Kidney tubule cell (primary cell): ENCODE measurements around the gene USP11.

Experiments
- DNase-seq: peaks from one replicate; pipeline ENCODE4 v3.0.0-alpha.2; 2018; ENCODE audit warnings: low spot score

The USP11 gene

GRCh38 chrX:47224266-47224895, 8.4 kb upstream of the USP11 start:
- DNase-seq = no peak

DNA sequence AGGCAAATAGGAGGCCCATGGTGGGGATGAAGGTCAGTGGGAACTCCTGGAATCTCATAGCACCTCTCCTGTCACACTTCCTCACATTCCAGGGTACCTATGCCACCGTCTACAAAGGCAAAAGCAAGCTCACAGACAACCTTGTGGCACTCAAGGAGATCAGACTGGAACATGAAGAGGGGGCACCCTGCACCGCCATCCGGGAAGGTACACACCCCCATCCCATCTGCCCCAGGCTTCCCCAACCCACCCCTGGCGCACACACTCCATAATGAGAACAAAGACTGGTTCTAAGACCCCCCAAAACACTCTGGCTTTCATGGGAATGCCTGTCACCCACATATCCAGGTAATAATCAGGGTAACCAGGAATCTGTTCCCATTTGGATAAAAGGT, 7.9 kb upstream of the USP11 start:
- no peak for DNase-seq

DNA sequence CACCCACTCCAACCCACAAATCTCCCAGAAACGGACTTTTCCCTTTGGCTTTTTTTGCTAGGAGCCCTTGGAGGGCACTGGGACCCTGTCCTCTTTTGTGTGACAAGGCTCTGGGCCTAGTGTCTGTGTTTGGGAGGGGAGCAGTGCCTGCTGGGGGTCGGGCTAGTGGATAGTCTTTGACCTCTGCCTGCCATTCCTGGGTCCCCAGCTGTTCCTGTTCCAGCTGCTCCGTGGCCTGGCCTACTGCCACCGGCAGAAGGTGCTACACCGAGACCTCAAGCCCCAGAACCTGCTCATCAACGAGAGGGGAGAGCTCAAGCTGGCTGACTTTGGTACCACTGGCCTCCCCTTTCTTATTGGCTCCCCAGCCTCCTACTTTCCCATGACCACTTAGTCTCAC, 6.7 kb upstream of the USP11 start:
- no peak for DNase-seq

- DNase-seq = no peak
Observed at GRCh38 chrX:47226531-47227333, 6.1 kb upstream of the USP11 start.

- DNase-seq = no peak
Observed at GRCh38 chrX:47227334-47227583, 5.5 kb upstream of the USP11 start.

GRCh38 chrX:47228550-47229270, 4.1 kb upstream of the USP11 start:
- no peak for DNase-seq

DNA sequence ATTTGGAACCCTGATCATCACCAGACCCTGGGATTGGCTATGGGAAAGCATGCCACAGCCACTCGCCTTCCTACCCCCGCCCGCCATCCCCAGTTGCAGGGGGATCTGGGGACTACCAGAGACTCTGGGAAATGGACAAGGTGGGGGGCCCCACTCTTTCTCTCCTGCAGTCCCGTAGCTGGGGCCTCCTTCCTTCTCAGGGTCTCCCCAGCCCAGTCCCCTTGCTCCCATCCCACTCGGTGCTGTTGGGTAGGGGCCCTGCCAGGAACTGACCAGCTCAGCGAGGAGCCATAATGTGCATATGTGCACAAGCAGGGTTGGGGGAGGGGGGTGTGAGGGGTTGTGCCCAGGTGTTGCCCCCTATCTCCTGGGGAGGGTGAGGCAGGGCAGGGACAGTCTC, 3.4 kb upstream of the USP11 start:
- DNase-seq = no peak

- DNase-seq = no peak
Observed at GRCh38 chrX:47230136-47230868, 2.5 kb upstream of the USP11 start.

DNA sequence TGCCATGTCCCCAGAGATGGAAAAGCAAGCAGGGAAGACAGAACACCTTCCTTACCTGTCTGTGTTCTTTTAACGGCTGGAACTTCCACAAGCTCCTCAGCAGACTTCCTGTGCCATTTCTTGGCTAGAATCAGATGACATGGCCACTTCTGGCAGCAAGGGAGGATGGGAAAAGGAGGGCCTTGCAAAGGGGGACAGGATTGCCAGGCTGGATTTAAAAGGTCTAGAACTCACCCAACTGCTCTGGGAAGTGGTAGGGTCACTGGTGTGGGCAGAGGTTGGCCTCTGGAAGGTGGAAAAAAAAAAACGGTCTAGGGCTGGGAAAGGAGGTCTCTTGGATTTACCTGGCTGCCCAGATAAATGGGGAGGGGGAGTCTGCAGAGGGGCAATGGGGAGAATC, 1.6 kb upstream of the USP11 start:
- DNase-seq = no peak

GRCh38 chrX:47232197-47232802, 509 bp upstream of the USP11 start:
- no peak for DNase-seq

DNA sequence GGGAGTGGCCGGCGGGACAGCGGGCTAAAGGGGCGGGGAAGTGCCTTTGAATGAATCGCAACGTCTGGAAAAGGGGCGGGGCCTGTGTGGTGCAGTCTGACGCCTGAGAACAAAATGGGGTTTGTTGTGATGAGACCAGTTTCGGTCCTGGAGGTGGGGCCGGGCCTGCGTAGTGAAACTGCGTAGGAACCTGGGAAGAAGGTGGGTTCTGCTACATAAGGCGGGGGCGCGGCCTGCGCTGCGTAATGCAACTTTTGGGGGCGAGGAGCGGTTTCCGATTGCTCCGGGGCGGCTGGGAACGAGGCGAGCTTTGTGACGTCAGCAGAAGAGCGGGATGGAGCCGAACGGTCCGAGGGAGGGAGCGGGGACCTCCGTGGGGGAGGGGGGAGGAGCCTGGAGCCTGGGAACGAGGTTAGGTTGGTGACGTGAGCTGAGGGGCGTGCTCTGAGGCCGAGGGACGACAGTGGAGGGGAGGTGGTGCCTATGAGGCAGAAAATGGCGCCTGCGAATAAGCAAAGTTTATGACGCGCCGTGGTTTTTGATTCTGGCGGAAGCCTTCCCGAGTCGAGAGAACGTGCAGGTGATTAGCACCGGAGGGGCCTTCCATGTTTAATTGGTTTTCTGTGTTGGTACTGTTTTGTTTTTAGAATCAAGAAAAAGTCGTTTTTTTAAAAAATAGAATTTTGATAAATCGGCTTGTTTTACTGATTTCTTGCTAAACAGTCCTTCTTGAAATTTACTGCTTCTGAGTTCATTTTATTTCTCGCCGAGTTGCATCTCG, 714 bp downstream of the USP11 start:
- peak; percentile 96 for DNase-seq

DNA sequence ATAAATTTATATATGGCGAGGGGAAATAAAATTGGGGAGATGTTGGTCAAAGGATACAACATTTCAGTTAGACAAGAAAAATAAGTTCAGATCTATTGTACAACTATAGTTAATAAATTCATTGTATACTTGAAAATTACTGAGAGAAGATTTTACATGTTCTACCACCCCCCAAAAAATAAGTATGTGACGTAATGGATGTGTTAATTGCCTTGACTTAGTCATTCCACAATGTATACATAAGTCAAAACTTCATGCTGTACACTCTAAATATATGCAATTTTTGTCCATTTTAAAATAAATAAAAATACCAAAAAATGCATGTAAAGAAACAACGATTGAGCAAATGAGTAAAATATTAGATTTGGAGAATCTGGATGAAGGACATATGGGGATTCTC, 1.8 kb downstream of the USP11 start:
- DNase-seq = no peak

DNA sequence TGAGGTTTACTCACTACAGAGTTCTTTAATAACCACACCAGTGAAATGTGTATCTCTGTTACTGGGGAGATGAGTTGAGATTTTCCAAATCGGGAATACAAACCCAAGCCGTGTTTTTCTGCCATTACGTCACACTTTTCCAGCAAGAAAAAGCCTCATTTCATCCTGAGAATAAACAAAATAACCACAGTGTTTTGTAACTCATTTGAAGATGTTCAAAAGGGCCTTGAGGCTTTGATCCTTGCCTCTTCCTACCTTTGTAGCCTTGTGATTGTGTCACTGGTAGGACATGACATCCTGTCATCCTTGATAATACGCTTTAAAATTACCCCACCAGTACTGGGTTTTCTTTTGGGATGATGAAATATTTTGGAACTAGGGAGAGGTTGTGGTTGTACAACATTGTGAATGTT, 2.9 kb downstream of the USP11 start:
- no peak for DNase-seq

DNA sequence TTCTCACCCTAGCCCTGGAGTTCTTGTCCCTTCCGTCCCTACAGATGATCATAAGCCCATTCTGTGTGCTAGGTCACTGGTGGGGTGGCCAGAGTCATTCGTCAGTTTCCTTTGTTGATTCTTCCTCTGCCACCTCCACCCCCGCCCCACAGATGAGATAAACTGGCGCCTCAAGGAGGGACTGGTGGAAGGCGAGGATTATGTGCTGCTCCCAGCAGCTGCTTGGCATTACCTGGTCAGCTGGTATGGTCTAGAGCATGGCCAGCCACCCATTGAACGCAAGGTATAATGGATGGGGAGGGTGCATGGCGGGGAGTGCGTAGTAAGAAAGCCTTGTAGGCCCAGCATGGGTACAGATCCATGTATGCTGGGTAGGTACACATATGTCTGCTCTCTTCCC, 6.4 kb downstream of the USP11 start:
- no peak for DNase-seq

DNA sequence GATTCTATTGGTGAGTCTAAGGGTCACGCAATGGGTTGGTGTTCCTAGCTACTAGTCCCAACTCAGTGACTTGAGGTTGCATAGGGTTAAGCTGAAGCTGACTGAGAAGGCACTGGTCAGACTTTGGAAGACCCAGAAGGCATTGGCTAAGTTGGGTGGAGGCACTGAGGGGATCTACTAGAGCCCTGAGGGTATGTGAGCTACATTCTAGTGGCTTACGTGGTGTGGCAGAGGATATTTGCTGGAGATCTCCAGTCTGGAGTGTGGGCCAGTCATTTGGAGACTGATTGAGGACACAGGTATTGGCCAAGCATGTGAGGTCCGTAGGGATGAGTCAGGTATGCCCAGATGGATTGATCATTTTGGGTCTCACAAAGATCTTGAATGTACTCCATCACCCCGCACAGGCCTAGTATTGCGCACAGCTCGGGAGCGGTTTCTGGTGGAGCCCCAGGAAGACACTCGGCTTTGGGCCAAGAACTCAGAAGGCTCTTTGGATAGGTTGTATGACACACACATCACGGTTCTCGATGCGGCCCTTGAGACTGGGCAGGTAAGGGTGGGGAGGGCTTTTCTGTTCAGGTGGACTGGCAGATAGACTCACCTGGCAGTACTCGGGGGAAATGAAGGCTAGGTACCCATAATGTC, 7.2 kb downstream of the USP11 start:
- no peak for DNase-seq

GRCh38 chrX:47240619-47241018, 7.8 kb downstream of the USP11 start:
- DNase-seq = no peak

DNA sequence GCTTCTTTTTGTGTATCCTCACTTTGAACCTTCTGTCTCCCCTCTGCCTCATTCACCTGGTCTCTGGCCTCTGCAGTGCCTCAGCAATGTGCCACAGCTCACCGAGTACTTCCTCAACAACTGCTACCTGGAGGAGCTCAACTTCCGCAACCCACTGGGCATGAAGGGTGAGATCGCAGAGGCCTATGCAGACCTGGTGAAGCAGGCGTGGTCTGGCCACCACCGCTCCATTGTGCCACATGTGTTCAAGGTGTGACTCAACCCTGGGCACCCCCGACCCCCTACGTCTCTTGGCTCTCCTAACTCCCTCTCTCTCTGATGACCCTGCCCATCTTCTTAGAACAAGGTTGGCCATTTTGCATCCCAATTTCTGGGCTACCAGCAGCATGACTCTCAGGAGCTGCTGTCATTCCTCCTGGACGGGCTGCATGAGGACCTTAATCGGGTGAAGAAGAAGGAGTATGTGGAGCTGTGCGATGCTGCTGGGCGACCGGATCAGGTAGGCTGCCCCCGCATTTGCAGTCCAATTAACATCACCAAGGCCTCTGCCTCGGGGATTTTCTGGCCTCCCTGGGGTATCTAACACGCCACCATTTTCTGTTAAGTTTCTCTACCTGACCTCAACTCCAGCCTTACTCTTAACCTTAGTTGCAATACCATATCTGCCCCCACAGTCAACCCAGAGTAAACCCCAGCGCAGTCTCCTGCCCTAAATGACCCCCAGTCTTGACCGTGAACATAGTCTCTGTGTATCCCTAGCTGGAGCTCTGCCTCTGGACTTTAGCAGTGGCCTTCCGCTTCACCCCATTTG, 8.6 kb downstream of the USP11 start:
- no peak for DNase-seq

- no peak for DNase-seq
Observed at GRCh38 chrX:47242321-47242720, 9.5 kb downstream of the USP11 start.

DNA sequence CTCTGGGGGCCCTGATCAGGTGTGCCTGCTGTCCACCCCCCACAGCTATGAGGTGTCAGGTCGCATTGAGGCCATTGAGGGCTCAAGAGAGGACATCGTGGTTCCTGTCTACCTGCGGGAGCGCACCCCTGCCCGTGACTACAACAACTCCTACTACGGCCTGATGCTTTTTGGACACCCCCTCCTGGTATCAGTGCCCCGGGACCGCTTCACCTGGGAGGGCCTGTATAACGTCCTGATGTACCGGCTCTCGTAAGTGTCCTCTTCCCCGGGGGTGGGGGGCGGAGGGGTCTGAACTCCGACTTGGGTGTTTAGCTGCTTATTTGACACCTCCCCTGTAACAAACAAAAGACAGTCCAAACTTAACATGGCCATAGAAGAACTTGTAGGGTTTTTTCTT, 10.5 kb downstream of the USP11 start:
- no peak for DNase-seq

DNA sequence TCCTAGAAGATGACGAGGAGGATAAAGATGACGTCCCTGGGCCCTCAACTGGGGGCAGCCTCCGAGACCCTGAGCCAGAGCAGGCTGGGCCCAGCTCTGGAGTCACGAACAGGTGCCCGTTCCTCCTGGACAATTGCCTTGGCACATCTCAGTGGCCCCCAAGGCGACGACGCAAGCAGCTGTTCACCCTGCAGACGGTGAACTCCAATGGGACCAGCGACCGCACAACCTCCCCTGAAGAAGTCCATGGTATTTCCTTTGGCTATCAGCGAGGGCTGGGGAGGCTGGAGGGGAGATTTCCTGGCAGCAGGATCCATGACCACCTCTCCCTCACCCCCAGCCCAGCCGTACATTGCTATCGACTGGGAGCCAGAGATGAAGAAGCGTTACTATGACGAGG, 11.9 kb downstream of the USP11 start:
- DNase-seq = no peak
